Sigmoid colon (tissue), 7 donors: Measurements from ENCODE around the gene MYO5B. TPM values are rescaled to one million over a fixed set of nuclear protein-coding genes. Genes with fewer than 3 reads are reported as not detected.

Source experiments
- DNase-seq: peaks from one replicate; pipeline ENCODE4 v3.0.0-alpha.2; 2019
- H3K27ac ChIP-seq, 4 donors: fragments of 200-600 bp; sonication (generic); one replicate each; pipeline ENCODE4 v1.5.1; 2016 to 2019; ENCODE audit warnings: mild to moderate bottlenecking in 1 of 4
- H3K27me3 ChIP-seq, 3 donors: fragments of 200-600 bp; sonication (generic); one replicate each; pipeline ENCODE4 v1.5.1; 2019; ENCODE audit warnings: mild to moderate bottlenecking in 1 of 3
- H3K36me3 ChIP-seq, 4 donors: fragments of 200-600 bp; sonication (generic); one replicate each; pipeline ENCODE4 v1.5.1; 2016 to 2019
- H3K4me1 ChIP-seq, 4 donors: fragments of 200-600 bp; sonication (generic); one replicate each; pipeline ENCODE4 v1.5.1; 2017 to 2019
- H3K4me3 ChIP-seq, 4 donors: fragments of 200-600 bp; sonication (generic); one replicate each; pipeline ENCODE4 v1.5.1; 2017 to 2019; ENCODE audit warnings: mild to moderate bottlenecking in 2 of 4, moderate library complexity in 1 of 4
- H3K9me3 ChIP-seq, 4 donors: fragments of 200-600 bp in 3 of 4; sonication (generic) in 3 of 4; one replicate each; pipeline versions ENCODE4 v1.5.1 to v1.6.1; 2013 to 2019
- CTCF ChIP-seq, 4 experiments: fragments of 450-650 bp in 3 of 4; fragments of 200-600 bp in 1 of 4; IDR thresholded peaks; one replicate each; pipeline ENCODE4 v1.5.1; 2016 to 2019; ENCODE audit warnings: antibody characterized with exemption in 4 of 4, mild to moderate bottlenecking in 3 of 4, moderate library complexity in 2 of 4
- EP300 ChIP-seq, 4 donors: sonication (generic); formaldehyde crosslinking; IDR thresholded peaks; one replicate each; pipeline ENCODE4 v1.6.1; 2017; ENCODE audit warnings: antibody characterized with exemption in 4 of 4
- POLR2A ChIP-seq, 2 donors: fragments of 450-650 bp; IDR thresholded peaks; one replicate each; pipeline ENCODE4 v1.6.1; 2016; ENCODE audit warnings: antibody characterized with exemption in 2 of 2, mild to moderate bottlenecking in 2 of 2, moderate library complexity in 2 of 2
- POLR2AphosphoS5 ChIP-seq, 4 donors: sonication (generic); formaldehyde crosslinking; IDR thresholded peaks; one replicate each; pipeline ENCODE4 v1.6.1; 2017; ENCODE audit warnings: antibody characterized with exemption in 4 of 4
- WGBS, 2 donors: extraction: QIAGEN DNeasy Blood & Tissue Kit; methylation state at CpG; one replicate each; pipeline ENCODE4 v1.1.7; 2013; 5-methylcytosine and 5-hydroxymethylcytosine counted together
- intact Hi-C: fragments of 100-400 bp; cut with DNase I; formaldehyde crosslinking; loops from one replicate; pipeline ENCODE4 v1.15.1; 2023
- polyA plus RNA-seq, 3 donors: library from polyadenylated mRNA; stranded (reverse); fragments of 200-250 nt; gene quantifications; one replicate each; pipeline ENCODE4 v1.2.3, GENCODE V29; 2013
- total RNA-seq, 4 donors: library from RNA; depleted of rRNA; stranded (reverse); fragments of >200 nt; gene quantifications; one replicate each; pipeline ENCODE4 v1.1.0, GENCODE V29; 2016
- donor health status: healthy with polysubstance abuse.
- donor health status: Bipolar disorder and iron deficiency.
- donor health status: healthy.

The MYO5B gene
- total and polyA plus RNA-seq, 7 donors: 0.14 to 80.7 (median 3.0) TPM

GRCh38 chr18:50199921-50200320 lies 5.0 kb upstream of the MYO5B start:
- no peaks in the 10 kb centered on the region for H3K9me3 ChIP-seq
- TF ChIP-seq CTCF (IDR thresholded peaks at IDR 0.05) (no peak), POLR2AphosphoS5 (IDR thresholded peaks at IDR 0.05) (no peak), EP300 (IDR thresholded peaks at IDR 0.05) (no peak), POLR2A (IDR thresholded peaks at IDR 0.05) (no peak)
- H3K27ac ChIP-seq: no peak overlapping the region
- intact Hi-C loops: no loop called here
- no peak overlapping the region for H3K4me3 ChIP-seq
- peaks cover 9 to 56% (median 32%) of the 10 kb centered on the region in 3 donors for H3K27me3 ChIP-seq
- H3K36me3 ChIP-seq: no peaks in the 10 kb centered on the region
- no peak for DNase-seq
- peaks cover 0 to 7% (median 5%) of the 10 kb centered on the region in 4 donors for H3K4me1 ChIP-seq
- WGBS, 2 donors: 43 to 97% methylated on average over 1 of the region's 1 CpG

GRCh38 chr18:50199346-50199855 lies 4.5 kb upstream of the MYO5B start:
- Histone ChIP-seq H3K4me1 (peaks cover 0 to 12% (median 10%) of the 10 kb centered on the region in 4 donors), H3K36me3 (no peaks in the 10 kb centered on the region), H3K27ac (no peak overlapping the region), H3K4me3 (no peak overlapping the region), H3K9me3 (no peaks in the 10 kb centered on the region), H3K27me3 (peaks cover 15 to 56% (median 36%) of the 10 kb centered on the region in 3 donors)
- TF ChIP-seq POLR2AphosphoS5 (IDR thresholded peaks at IDR 0.05) (no peak), POLR2A (IDR thresholded peaks at IDR 0.05) (no peak), CTCF (IDR thresholded peaks at IDR 0.05) (no peak), EP300 (IDR thresholded peaks at IDR 0.05) (no peak)
- DNase-seq: no peak
- intact Hi-C loops: no loop called here
- 73 to 89% methylated on average over 5 of the region's 5 CpGs for WGBS, 2 donors

GRCh38 chr18:50196261-50196660 lies 1.3 kb upstream of the MYO5B start:
- Histone ChIP-seq H3K27ac (no peak overlapping the region), H3K4me3 (no peak overlapping the region), H3K4me1 (peaks cover 0 to 24% (median 21%) of the 10 kb centered on the region in 4 donors), H3K36me3 (no peaks in the 10 kb centered on the region), H3K27me3 (peaks cover 19 to 80% (median 48%) of the 10 kb centered on the region in 3 donors), H3K9me3 (no peaks in the 10 kb centered on the region)
- no peak for DNase-seq
- 87 to 93% methylated on average over 3 of the region's 3 CpGs for WGBS, 2 donors
- TF ChIP-seq POLR2AphosphoS5 (IDR thresholded peaks at IDR 0.05) (no peak), EP300 (IDR thresholded peaks at IDR 0.05) (no peak), CTCF (IDR thresholded peaks at IDR 0.05) (no peak), POLR2A (IDR thresholded peaks at IDR 0.05) (no peak)
- intact Hi-C loops: no loop called here

GRCh38 chr18:50195689-50196088 lies 742 bp upstream of the MYO5B start:
- H3K27ac ChIP-seq: no peak overlapping the region
- H3K9me3 ChIP-seq: no peaks in the 10 kb centered on the region
- no peaks in the 10 kb centered on the region for H3K36me3 ChIP-seq
- no peak for DNase-seq
- intact Hi-C loops: no loop called here
- no peak overlapping the region for H3K4me3 ChIP-seq
- peaks cover 0 to 24% (median 21%) of the 10 kb centered on the region in 4 donors for H3K4me1 ChIP-seq
- TF ChIP-seq POLR2AphosphoS5 (IDR thresholded peaks at IDR 0.05): no peak
- no peak for TF ChIP-seq EP300 (IDR thresholded peaks at IDR 0.05)
- no peak for TF ChIP-seq POLR2A (IDR thresholded peaks at IDR 0.05)
- TF ChIP-seq CTCF (IDR thresholded peaks at IDR 0.05): no peak
- peaks cover 19 to 80% (median 48%) of the 10 kb centered on the region in 3 donors for H3K27me3 ChIP-seq
- 30 to 38% methylated on average over 10 of the region's 10 CpGs for WGBS, 2 donors
